OCI-LY1 (cell line): ENCODE data around the gene SLC15A1.

Source experiments
- EZH2 ChIP-seq: fragments of 200-600 bp; sonication (generic), shearing (Covaris generic); IDR thresholded peaks from 2 replicates; pipeline ENCODE4 v1.8.0; 2017; ENCODE audit warnings: borderline replicate concordance, mixed run types, mild to moderate bottlenecking, antibody characterized with exemption, low read length, moderate library complexity, mixed read lengths
- TF ChIP-seq, protein P1 (sequence below): fragments of 200-600 bp; sonication (generic), shearing (Covaris generic); IDR thresholded peaks from 2 replicates; pipeline ENCODE4 v1.5.1; 2017; ENCODE audit warnings: mild to moderate bottlenecking, antibody characterized with exemption, low read length, moderate library complexity, mixed read lengths

GRCh38 chr13:98775386-98775785 is 22.9 kb upstream of the SLC15A1 start:
- TF ChIP-seq, protein P1, sequence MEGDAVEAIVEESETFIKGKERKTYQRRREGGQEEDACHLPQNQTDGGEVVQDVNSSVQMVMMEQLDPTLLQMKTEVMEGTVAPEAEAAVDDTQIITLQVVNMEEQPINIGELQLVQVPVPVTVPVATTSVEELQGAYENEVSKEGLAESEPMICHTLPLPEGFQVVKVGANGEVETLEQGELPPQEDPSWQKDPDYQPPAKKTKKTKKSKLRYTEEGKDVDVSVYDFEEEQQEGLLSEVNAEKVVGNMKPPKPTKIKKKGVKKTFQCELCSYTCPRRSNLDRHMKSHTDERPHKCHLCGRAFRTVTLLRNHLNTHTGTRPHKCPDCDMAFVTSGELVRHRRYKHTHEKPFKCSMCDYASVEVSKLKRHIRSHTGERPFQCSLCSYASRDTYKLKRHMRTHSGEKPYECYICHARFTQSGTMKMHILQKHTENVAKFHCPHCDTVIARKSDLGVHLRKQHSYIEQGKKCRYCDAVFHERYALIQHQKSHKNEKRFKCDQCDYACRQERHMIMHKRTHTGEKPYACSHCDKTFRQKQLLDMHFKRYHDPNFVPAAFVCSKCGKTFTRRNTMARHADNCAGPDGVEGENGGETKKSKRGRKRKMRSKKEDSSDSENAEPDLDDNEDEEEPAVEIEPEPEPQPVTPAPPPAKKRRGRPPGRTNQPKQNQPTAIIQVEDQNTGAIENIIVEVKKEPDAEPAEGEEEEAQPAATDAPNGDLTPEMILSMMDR, result no peak
- no peak for TF ChIP-seq EZH2
